ENCODE results near the gene TMED5. TPM values are rescaled to one million over a fixed set of nuclear protein-coding genes. Genes with fewer than 3 reads are reported as not detected.
A peak's percentile ranks its signal among the peaks of the same experiment; 100 is the strongest.

Gene TMED5
- 45.2 and 52.2 TPM in 2 replicates for total RNA-seq (2014; rRNA removed; shearing (Covaris generic))
- 20.2 and 25.0 TPM in 2 replicates for polyA plus RNA-seq (2016; fragmentation: Nextera tagmentation; extraction: Ambion mirVana)
- long read RNA-seq, full-length matches to known transcripts: 16 of 16 reads
- long read RNA-seq, partial matches to known transcripts: 0 of 16 reads
- long read RNA-seq, other reads (novel, unspliced or antisense): 0 of 16 reads

DNA sequence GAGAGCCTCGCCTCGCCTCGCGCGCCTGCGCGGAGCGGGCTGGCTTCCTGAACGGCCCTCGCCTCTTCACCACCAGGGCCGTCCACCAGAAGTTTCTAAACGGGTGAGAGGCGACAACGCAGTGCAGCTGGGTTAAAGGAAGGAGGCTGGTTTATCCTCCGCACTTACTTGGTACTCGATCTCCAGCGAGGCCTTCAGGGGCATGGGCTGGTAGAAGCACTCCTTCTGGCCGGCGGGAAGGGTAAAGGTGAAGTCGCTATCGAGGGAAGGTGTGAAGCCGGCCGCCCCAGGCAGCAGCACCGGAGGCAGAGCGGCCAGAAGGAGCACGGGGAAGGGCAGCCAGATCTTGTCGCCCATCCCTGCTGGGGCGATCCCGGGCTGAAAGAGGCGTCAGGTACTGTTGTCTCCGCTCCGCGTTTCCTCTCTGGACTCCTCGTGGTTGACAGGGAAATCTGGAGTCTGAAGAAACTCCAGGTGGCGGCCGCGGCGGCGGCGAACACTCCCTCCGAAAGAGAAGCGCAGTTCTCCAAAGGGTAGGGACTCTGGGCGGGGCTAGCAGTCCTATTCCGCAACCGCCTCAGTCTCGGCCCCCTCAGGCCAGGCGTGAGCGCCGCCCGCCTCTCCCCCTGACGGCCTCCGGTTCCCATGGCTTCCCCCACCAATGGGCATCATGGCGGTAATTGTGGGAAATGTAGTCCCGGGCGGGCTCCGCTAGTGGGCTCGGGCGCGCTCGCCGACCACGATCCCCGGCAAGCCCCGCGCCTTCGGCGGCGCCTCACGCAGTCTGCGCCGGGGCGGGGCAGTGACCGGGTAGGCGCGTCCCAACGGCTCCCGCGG lies at the start of gene TMED5:
TMED5 (minus strand) TSS at position 528 of the 837 bp plus-strand sequence; CDS start at position 357, 171 bp downstream.
- H3K27ac Mint-ChIP-seq: peak within 1 kb of the TSS; percentile 99
- H4K20me1 ChIP-seq (replicated peaks; ENCODE audit: insufficient read depth): peaks cover 6% of the 10 kb centered on the region; the same call in 1 of the 2 replicates
- no peaks in the 10 kb centered on the region for H3K36me3 ChIP-seq (ENCODE audit: insufficient read depth)
- H3F3A ChIP-seq (replicated peaks; ENCODE audit: low read depth): peaks cover 3% of the 10 kb centered on the region; the same call in 1 of the 2 replicates
- H3K4me3 Mint-ChIP-seq: peak within 1 kb of the TSS; percentile 90
- peak within 1 kb of the TSS; percentile 94 for H2AFZ ChIP-seq
- no peaks in the 10 kb centered on the region for H3K27me3 ChIP-seq (ENCODE audit: insufficient read depth)
- H3K9me2 ChIP-seq (ENCODE audit: insufficient read depth): no peaks in the 10 kb centered on the region
- peaks cover 27% of the 10 kb centered on the region for H3K4me1 Mint-ChIP-seq
- H3K4me3 ChIP-seq: peak within 1 kb of the TSS; percentile 79
- H3K9me3 Mint-ChIP-seq: no peaks in the 10 kb centered on the region; the same call in 2 of the 3 replicates
- DNase-seq (ENCODE audit: low spot score) (peak; percentile 99), ATAC-seq (peak; percentile 95)
- peaks cover 13% of the 10 kb centered on the region for H3K4me1 ChIP-seq (ENCODE audit: insufficient read depth)
- H3K27me3 Mint-ChIP-seq (ENCODE audit: insufficient read depth, low read depth, poor library complexity): peaks cover 8% of the 10 kb centered on the region
- H3K4me2 ChIP-seq: peak within 1 kb of the TSS; percentile 84
- no peaks in the 10 kb centered on the region; the same call in 1 of the 3 replicates for H3K36me3 Mint-ChIP-seq (ENCODE audit: low read depth)
- peaks cover 76% of the 10 kb centered on the region for H3K79me2 ChIP-seq (replicated peaks; ENCODE audit: insufficient read depth)
- TF ChIP-seq EZH2 (IDR thresholded peaks at IDR 0.05; ENCODE audit: low read depth, unreplicated experiment) (no peak), ZNF331 (CRISPR knock-in tag; IDR thresholded peaks at IDR 0.05; ENCODE audit: low read depth) (no peak), ZNF114 (CRISPR knock-in tag; IDR thresholded peaks at IDR 0.05) (no peak), STAT1 (IDR thresholded peaks at IDR 0.05; ENCODE audit: unreplicated experiment) (no peak), EZH2phosphoT487 (IDR thresholded peaks at IDR 0.05; ENCODE audit: unreplicated experiment) (no peak), CREB1 (CRISPR knock-in tag; IDR thresholded peaks at IDR 0.05; ENCODE audit: low read depth) (peak; percentile 85), NANOG (IDR thresholded peaks at IDR 0.05; ENCODE audit: borderline replicate concordance) (no peak), POLR2AphosphoS5 (IDR thresholded peaks at IDR 0.05; ENCODE audit: low read depth) (peak; percentile 63), JUNB (IDR thresholded peaks at IDR 0.05; ENCODE audit: unreplicated experiment) (no peak)
- TF ChIP-seq, protein P1, sequence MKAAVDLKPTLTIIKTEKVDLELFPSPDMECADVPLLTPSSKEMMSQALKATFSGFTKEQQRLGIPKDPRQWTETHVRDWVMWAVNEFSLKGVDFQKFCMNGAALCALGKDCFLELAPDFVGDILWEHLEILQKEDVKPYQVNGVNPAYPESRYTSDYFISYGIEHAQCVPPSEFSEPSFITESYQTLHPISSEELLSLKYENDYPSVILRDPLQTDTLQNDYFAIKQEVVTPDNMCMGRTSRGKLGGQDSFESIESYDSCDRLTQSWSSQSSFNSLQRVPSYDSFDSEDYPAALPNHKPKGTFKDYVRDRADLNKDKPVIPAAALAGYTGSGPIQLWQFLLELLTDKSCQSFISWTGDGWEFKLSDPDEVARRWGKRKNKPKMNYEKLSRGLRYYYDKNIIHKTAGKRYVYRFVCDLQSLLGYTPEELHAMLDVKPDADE (IDR thresholded peaks at IDR 0.05): peak; percentile 93
- TF ChIP-seq, protein P2, sequence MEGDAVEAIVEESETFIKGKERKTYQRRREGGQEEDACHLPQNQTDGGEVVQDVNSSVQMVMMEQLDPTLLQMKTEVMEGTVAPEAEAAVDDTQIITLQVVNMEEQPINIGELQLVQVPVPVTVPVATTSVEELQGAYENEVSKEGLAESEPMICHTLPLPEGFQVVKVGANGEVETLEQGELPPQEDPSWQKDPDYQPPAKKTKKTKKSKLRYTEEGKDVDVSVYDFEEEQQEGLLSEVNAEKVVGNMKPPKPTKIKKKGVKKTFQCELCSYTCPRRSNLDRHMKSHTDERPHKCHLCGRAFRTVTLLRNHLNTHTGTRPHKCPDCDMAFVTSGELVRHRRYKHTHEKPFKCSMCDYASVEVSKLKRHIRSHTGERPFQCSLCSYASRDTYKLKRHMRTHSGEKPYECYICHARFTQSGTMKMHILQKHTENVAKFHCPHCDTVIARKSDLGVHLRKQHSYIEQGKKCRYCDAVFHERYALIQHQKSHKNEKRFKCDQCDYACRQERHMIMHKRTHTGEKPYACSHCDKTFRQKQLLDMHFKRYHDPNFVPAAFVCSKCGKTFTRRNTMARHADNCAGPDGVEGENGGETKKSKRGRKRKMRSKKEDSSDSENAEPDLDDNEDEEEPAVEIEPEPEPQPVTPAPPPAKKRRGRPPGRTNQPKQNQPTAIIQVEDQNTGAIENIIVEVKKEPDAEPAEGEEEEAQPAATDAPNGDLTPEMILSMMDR (conservative IDR thresholded peaks at IDR 0.05; ENCODE audit: low read depth in 2 of 2): no peak; a peak in 1 of 4 replicates
- TF ChIP-seq, protein P3, sequence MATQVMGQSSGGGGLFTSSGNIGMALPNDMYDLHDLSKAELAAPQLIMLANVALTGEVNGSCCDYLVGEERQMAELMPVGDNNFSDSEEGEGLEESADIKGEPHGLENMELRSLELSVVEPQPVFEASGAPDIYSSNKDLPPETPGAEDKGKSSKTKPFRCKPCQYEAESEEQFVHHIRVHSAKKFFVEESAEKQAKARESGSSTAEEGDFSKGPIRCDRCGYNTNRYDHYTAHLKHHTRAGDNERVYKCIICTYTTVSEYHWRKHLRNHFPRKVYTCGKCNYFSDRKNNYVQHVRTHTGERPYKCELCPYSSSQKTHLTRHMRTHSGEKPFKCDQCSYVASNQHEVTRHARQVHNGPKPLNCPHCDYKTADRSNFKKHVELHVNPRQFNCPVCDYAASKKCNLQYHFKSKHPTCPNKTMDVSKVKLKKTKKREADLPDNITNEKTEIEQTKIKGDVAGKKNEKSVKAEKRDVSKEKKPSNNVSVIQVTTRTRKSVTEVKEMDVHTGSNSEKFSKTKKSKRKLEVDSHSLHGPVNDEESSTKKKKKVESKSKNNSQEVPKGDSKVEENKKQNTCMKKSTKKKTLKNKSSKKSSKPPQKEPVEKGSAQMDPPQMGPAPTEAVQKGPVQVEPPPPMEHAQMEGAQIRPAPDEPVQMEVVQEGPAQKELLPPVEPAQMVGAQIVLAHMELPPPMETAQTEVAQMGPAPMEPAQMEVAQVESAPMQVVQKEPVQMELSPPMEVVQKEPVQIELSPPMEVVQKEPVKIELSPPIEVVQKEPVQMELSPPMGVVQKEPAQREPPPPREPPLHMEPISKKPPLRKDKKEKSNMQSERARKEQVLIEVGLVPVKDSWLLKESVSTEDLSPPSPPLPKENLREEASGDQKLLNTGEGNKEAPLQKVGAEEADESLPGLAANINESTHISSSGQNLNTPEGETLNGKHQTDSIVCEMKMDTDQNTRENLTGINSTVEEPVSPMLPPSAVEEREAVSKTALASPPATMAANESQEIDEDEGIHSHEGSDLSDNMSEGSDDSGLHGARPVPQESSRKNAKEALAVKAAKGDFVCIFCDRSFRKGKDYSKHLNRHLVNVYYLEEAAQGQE (IDR thresholded peaks at IDR 0.05; ENCODE audit: unreplicated experiment): no peak
- TF ChIP-seq, protein P4, sequence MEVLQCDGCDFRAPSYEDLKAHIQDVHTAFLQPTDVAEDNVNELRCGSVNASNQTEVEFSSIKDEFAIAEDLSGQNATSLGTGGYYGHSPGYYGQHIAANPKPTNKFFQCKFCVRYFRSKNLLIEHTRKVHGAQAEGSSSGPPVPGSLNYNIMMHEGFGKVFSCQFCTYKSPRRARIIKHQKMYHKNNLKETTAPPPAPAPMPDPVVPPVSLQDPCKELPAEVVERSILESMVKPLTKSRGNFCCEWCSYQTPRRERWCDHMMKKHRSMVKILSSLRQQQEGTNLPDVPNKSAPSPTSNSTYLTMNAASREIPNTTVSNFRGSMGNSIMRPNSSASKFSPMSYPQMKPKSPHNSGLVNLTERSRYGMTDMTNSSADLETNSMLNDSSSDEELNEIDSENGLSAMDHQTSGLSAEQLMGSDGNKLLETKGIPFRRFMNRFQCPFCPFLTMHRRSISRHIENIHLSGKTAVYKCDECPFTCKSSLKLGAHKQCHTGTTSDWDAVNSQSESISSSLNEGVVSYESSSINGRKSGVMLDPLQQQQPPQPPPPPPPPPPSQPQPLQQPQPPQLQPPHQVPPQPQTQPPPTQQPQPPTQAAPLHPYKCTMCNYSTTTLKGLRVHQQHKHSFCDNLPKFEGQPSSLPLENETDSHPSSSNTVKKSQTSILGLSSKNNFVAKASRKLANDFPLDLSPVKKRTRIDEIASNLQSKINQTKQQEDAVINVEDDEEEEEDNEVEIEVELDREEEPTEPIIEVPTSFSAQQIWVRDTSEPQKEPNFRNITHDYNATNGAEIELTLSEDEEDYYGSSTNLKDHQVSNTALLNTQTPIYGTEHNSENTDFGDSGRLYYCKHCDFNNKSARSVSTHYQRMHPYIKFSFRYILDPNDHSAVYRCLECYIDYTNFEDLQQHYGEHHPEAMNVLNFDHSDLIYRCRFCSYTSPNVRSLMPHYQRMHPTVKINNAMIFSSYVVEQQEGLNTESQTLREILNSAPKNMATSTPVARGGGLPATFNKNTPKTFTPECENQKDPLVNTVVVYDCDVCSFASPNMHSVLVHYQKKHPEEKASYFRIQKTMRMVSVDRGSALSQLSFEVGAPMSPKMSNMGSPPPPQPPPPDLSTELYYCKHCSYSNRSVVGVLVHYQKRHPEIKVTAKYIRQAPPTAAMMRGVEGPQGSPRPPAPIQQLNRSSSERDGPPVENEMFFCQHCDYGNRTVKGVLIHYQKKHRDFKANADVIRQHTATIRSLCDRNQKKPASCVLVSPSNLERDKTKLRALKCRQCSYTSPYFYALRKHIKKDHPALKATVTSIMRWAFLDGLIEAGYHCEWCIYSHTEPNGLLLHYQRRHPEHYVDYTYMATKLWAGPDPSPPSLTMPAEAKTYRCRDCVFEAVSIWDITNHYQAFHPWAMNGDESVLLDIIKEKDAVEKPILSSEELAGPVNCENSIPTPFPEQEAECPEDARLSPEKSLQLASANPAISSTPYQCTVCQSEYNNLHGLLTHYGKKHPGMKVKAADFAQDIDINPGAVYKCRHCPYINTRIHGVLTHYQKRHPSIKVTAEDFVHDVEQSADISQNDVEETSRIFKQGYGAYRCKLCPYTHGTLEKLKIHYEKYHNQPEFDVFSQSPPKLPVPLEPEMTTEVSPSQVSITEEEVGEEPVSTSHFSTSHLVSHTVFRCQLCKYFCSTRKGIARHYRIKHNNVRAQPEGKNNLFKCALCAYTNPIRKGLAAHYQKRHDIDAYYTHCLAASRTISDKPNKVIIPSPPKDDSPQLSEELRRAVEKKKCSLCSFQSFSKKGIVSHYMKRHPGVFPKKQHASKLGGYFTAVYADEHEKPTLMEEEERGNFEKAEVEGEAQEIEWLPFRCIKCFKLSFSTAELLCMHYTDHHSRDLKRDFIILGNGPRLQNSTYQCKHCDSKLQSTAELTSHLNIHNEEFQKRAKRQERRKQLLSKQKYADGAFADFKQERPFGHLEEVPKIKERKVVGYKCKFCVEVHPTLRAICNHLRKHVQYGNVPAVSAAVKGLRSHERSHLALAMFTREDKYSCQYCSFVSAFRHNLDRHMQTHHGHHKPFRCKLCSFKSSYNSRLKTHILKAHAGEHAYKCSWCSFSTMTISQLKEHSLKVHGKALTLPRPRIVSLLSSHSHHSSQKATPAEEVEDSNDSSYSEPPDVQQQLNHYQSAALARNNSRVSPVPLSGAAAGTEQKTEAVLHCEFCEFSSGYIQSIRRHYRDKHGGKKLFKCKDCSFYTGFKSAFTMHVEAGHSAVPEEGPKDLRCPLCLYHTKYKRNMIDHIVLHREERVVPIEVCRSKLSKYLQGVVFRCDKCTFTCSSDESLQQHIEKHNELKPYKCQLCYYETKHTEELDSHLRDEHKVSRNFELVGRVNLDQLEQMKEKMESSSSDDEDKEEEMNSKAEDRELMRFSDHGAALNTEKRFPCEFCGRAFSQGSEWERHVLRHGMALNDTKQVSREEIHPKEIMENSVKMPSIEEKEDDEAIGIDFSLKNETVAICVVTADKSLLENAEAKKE (CRISPR knock-in tag; IDR thresholded peaks at IDR 0.05): no peak
- H3K27ac ChIP-seq (ENCODE audit: low read depth): peak within 1 kb of the TSS; percentile 94
